HEK293 (cell line): ENCODE data around the gene GNPTG.

Source experiments
- ZNF146 ChIP-seq: fragments of 450-650 bp; formaldehyde crosslinking; IDR thresholded peaks from 2 replicates; pipeline ENCODE4 v1.5.1; 2016; ENCODE audit warnings: missing biosample characterization, missing genetic modification characterization
- ZNF24 ChIP-seq: fragments of 450-650 bp; formaldehyde crosslinking; IDR thresholded peaks from 2 replicates; pipeline ENCODE4 v1.5.1; 2016; ENCODE audit warnings: missing biosample characterization, missing genetic modification characterization
- TF ChIP-seq, protein P1 (sequence below): fragments of 450-650 bp; formaldehyde crosslinking; IDR thresholded peaks from 2 replicates; pipeline ENCODE4 v1.5.1; 2016; ENCODE audit warnings: missing biosample characterization, missing genetic modification characterization
- TF ChIP-seq, protein P2 (sequence below): fragments of 450-650 bp; formaldehyde crosslinking; IDR thresholded peaks from 2 replicates; pipeline ENCODE4 v1.5.1; 2016; ENCODE audit warnings: missing biosample characterization, missing genetic modification characterization, low read depth

DNA sequence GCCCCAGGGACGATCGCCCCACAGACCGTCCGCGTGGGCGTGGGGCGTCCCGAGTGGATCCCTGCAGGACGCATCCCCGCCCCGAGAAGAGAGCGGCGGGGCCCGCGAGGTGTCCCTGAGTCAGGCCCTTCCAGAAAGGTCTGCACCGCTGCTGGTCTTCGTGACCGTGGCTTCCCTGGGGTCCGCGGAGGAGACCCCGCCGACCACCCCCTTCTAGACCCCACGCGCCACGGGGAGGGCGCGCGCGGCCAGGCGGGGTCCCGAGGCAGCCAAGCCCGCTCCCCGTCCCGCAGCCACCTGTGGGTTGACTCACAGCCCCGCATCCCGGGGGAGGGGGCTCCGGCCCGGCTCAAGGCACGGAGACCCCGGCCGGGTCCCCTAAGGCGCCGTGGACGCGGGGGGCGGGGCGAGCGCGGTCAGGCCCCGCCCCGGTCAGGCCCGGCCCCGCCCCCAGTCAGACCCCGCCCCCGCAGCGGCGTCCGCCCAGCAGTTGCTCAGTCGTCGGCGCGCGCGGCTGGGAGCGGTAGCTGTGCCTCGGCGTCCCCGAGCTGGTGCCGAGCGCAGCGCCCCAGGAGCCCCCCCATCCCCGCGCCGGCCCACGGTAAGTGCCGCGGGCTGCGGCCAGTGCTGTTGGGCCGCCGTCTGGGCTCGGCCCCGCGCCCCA lies 18.4 kb upstream of the GNPTG start, which contains the start of gene BAIAP3:
- TF ChIP-seq ZNF24 (tag by site-specific recombination), result no peak
- TF ChIP-seq, protein P1, sequence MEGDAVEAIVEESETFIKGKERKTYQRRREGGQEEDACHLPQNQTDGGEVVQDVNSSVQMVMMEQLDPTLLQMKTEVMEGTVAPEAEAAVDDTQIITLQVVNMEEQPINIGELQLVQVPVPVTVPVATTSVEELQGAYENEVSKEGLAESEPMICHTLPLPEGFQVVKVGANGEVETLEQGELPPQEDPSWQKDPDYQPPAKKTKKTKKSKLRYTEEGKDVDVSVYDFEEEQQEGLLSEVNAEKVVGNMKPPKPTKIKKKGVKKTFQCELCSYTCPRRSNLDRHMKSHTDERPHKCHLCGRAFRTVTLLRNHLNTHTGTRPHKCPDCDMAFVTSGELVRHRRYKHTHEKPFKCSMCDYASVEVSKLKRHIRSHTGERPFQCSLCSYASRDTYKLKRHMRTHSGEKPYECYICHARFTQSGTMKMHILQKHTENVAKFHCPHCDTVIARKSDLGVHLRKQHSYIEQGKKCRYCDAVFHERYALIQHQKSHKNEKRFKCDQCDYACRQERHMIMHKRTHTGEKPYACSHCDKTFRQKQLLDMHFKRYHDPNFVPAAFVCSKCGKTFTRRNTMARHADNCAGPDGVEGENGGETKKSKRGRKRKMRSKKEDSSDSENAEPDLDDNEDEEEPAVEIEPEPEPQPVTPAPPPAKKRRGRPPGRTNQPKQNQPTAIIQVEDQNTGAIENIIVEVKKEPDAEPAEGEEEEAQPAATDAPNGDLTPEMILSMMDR (tag by site-specific recombination), result no peak
- TF ChIP-seq, protein P2, sequence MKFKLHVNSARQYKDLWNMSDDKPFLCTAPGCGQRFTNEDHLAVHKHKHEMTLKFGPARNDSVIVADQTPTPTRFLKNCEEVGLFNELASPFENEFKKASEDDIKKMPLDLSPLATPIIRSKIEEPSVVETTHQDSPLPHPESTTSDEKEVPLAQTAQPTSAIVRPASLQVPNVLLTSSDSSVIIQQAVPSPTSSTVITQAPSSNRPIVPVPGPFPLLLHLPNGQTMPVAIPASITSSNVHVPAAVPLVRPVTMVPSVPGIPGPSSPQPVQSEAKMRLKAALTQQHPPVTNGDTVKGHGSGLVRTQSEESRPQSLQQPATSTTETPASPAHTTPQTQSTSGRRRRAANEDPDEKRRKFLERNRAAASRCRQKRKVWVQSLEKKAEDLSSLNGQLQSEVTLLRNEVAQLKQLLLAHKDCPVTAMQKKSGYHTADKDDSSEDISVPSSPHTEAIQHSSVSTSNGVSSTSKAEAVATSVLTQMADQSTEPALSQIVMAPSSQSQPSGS (tag by site-specific recombination), result no peak
- TF ChIP-seq ZNF146, result no peak
